K562 (cell line): ENCODE measurements around the gene KIF26A. TPM values are rescaled to one million over a fixed set of nuclear protein-coding genes. Genes with fewer than 3 reads are reported as not detected.
A peak's percentile ranks its signal among the peaks of the same experiment; 100 is the strongest.

Experiments used
- ATAC-seq: fragments of 200-7000 bp; cut with Tn5 transposase; 3 replicates; pipeline ENCODE4 v1.9.1; 2020; ENCODE audit warnings: moderate library complexity
- BruUV-seq: library from RNA; stranded (reverse); fragments of 400-500 nt; replicated peaks from 2 replicates; lab custom pipeline; 2021; lab: Mats Ljungman, UMichigan
- CTCF ChIA-PET: fragments of 300-600 bp; formaldehyde crosslinking; extraction: SDS; loops from one replicate; lab custom pipeline; 2021; ENCODE audit warnings: low intra/inter-chr PET ratio; lab: Yijun Ruan, JAX
- POLR2A ChIA-PET: fragments of 300-600, 350-650 bp; sonication (Branson Sonifier 250); formaldehyde crosslinking; extraction: SDS; loops from one replicate; lab custom pipeline; 2021; ENCODE audit warnings: antibody characterized with exemption, inconsistent platforms; lab: Yijun Ruan, JAX
- DNase-seq, 4 experiments: peaks; one replicate each; pipeline versions ENCODE4 v3.0.0 to v3.0.0-alpha.2; 2011 to 2018; ENCODE audit warnings: low spot score in 3 of 4, mixed read lengths in 3 of 4; ENCODE audit errors: extremely low read depth in 1 of 4
- FAIRE-seq: peaks from 2 replicates; lab custom pipeline; 2011; peaks lifted over from hg19 to GRCh38; lab: Jason Lieb, UNC
- H2AFZ ChIP-seq: 2 replicates; pipeline ENCODE4 v1.6.0; 2011; ENCODE audit warnings: low read depth, low read length, control low read depth, inconsistent platforms
- H3K27ac ChIP-seq: fragments of 200-600 bp; 3 replicates; pipeline ENCODE4 v1.8.0; 2011; ENCODE audit warnings: low read depth, mild to moderate bottlenecking, control low read depth, inconsistent platforms, low read length, moderate library complexity, mixed read lengths; ENCODE audit errors: extremely low read depth
- H3K27me3 ChIP-seq, 2 experiments: fragments of 300-600 bp in 1 of 2; 2 replicates in 1 of 2; 3 replicates in 1 of 2; pipeline versions ENCODE4 v1.6.0 to v1.8.0; 2011; ENCODE audit warnings: inconsistent platforms in 2 of 2, low read length in 2 of 2, mild to moderate bottlenecking in 1 of 2, mixed read lengths in 1 of 2, moderate library complexity in 1 of 2; ENCODE audit not compliant: control insufficient read depth in 2 of 2, insufficient read depth in 2 of 2
- H3K36me3 ChIP-seq: fragments of 300-600 bp; 3 replicates; pipeline ENCODE4 v1.8.0; 2011; ENCODE audit warnings: mild to moderate bottlenecking, low read length, inconsistent platforms; ENCODE audit not compliant: control insufficient read depth, insufficient read depth
- H3K4me1 ChIP-seq, 2 experiments: fragments of 200-600 bp in 1 of 2; replicated peaks in 1 of 2; 2 replicates in 1 of 2; 3 replicates in 1 of 2; pipeline versions ENCODE4 v1.5.1 to v1.8.0; 2011; ENCODE audit warnings: inconsistent platforms in 2 of 2, low read length in 2 of 2, mild to moderate bottlenecking in 1 of 2, mixed read lengths in 1 of 2, moderate library complexity in 1 of 2; ENCODE audit not compliant: control insufficient read depth in 2 of 2, insufficient read depth in 2 of 2
- H3K4me2 ChIP-seq: 2 replicates; pipeline ENCODE4 v1.6.1; 2011; ENCODE audit warnings: low read length, control low read depth, inconsistent platforms, mixed read lengths; ENCODE audit not compliant: insufficient read depth
- H3K4me3 ChIP-seq: fragments of 200-600 bp; sonication (generic), shearing (Covaris generic); 2 replicates; pipeline ENCODE4 v1.5.1; 2016; ENCODE audit warnings: control low read depth, inconsistent platforms
- H3K79me2 ChIP-seq: fragments of 200-600 bp; 3 replicates; pipeline ENCODE4 v1.8.0; 2011; ENCODE audit warnings: low read length, inconsistent platforms; ENCODE audit not compliant: control insufficient read depth, insufficient read depth
- H3K9ac ChIP-seq, 2 experiments: 2 replicates each; pipeline versions ENCODE4 v1.6.0 to v1.6.1; 2011; ENCODE audit warnings: low read depth in 2 of 2, low read length in 2 of 2, control low read depth in 1 of 2, inconsistent platforms in 1 of 2, mild to moderate bottlenecking in 1 of 2, mixed read lengths in 1 of 2; ENCODE audit not compliant: insufficient read depth in 1 of 2
- H3K9me1 ChIP-seq: one replicate; pipeline ENCODE4 v1.6.0; 2011; ENCODE audit warnings: inconsistent platforms, mild to moderate bottlenecking, low read length, moderate library complexity; ENCODE audit not compliant: control insufficient read depth, insufficient read depth
- H3K9me3 ChIP-seq: replicated peaks from 2 replicates; pipeline ENCODE4 v1.5.1; 2011; ENCODE audit warnings: low read depth, low read length, inconsistent platforms; ENCODE audit not compliant: control insufficient read depth, insufficient read depth
- H4K20me1 ChIP-seq: replicated peaks from 2 replicates; pipeline ENCODE4 v1.6.1; 2011; ENCODE audit warnings: low read length, inconsistent platforms, mixed read lengths; ENCODE audit not compliant: control insufficient read depth, insufficient read depth
- NCOA2 ChIP-seq, 2 experiments: fragments of 450-650 bp; IDR thresholded peaks; 2 replicates each; pipeline ENCODE4 v1.6.1; 2018; ENCODE audit warnings: mild to moderate bottlenecking in 2 of 2, moderate library complexity in 1 of 2; ENCODE audit not compliant: partially characterized antibody in 2 of 2
- NFRKB ChIP-seq: fragments of 450-650 bp; IDR thresholded peaks from 2 replicates; pipeline ENCODE4 v1.6.1; 2016; ENCODE audit warnings: low read depth
- WGBS: fragments of 100-300 bp; shearing (Covaris generic); methylation state at CpG from one replicate; pipeline ENCODE4 v1.1.6; 2016; ENCODE audit warnings: low coverage, mixed read lengths; ENCODE audit not compliant: insufficient coverage; ENCODE audit errors: missing lambda C conversion rate; 5-methylcytosine and 5-hydroxymethylcytosine counted together
- in situ Hi-C: fragments of 300-500 bp; cut with MboI; formaldehyde crosslinking; loops from 4 replicates; pipeline ENCODE4 v1.15.0; 2018; ENCODE audit warnings: inconsistent platforms, mixed read lengths
- intact Hi-C: fragments of 100-400 bp; cut with micrococcal nuclease; formaldehyde crosslinking; loops from 2 replicates; pipeline ENCODE4 v1.14.2; 2022
- polyA plus RNA-seq, 8 experiments: library from polyadenylated mRNA; depleted of rRNA in 4 of 8; stranded (reverse) in 5 of 8; unstranded in 3 of 8; fragments of >200 nt; fragmentation: Nextera tagmentation in 2 of 8; fragmentation: Illumina TruSeq in 1 of 8; extraction: Ambion mirVana in 2 of 8; extraction: Trizol in 1 of 8; gene quantifications; 2 replicates each; pipeline versions ENCODE4 v1.2.1 to v1.2.3, GENCODE V29; 2011 to 2014; ENCODE audit warnings: inconsistent platforms in 1 of 8, missing spikeins in 1 of 8
- total RNA-seq, 7 experiments: library from RNA; depleted of rRNA in 6 of 7; stranded (reverse); fragments of >200 nt in 6 of 7; fragmentation: Illumina TruSeq in 2 of 7; extraction: Trizol in 2 of 7; gene quantifications; 2 replicates each; pipeline versions ENCODE4 v1.2.1 to v1.2.3, GENCODE V29; 2011 to 2021; ENCODE audit warnings: low replicate concordance in 1 of 7
- TF ChIP-seq, protein P1 (sequence below): fragments of 450-650 bp; IDR thresholded peaks from 2 replicates; pipeline ENCODE4 v1.6.1; 2018; ENCODE audit not compliant: partially characterized antibody

KIF26A gene
- total and polyA plus RNA-seq, 9 of the 15 experiments (the other 6 are each of a cell fraction or from before 2014, with no cell fraction given), result 0.04 TPM; not detected in 8

DNA sequence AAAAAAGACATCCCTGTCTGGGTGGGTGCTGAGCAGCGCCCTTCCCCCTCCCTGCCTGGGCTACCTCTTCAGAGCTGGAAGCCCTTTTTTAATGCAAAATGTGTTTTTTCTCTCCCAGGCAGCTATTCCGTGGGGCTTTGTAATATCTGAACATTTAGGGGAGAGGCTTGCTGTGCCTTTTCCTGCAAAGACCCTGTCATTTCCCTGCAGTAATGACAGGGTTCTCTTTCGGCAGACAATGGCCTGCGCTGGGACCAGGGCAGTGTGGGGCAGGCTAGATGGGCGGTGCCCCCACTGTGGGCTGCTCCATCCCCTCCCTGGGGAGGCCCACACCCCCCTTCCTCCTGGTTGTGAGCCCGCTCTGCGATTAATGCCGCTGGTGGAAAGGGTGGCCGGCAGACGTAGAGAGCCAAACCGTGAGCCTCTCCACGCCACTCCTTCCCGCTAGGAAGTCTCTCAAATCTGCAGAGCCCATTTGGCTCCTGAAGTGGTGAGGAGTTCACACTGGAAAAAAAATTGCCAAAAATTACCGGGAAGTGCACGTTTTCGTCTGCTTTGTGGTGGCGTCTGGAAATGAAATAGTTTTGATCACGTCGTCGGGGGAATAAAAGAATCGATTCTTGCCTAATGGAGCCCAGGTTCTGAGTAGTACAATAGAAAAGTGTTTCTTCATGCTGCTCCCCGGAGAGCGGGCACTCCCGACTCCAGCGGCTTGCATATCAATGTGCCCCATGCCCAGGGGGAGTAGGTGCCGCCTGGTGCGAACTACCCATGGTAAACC lies 31.5 kb downstream of the KIF26A start:
- TF ChIP-seq NCOA2 (IDR thresholded peaks at IDR 0.05; ENCODE audit: partially characterized antibody in 2 of 2) (no peak), NFRKB (no peak)
- TF ChIP-seq, protein P1, sequence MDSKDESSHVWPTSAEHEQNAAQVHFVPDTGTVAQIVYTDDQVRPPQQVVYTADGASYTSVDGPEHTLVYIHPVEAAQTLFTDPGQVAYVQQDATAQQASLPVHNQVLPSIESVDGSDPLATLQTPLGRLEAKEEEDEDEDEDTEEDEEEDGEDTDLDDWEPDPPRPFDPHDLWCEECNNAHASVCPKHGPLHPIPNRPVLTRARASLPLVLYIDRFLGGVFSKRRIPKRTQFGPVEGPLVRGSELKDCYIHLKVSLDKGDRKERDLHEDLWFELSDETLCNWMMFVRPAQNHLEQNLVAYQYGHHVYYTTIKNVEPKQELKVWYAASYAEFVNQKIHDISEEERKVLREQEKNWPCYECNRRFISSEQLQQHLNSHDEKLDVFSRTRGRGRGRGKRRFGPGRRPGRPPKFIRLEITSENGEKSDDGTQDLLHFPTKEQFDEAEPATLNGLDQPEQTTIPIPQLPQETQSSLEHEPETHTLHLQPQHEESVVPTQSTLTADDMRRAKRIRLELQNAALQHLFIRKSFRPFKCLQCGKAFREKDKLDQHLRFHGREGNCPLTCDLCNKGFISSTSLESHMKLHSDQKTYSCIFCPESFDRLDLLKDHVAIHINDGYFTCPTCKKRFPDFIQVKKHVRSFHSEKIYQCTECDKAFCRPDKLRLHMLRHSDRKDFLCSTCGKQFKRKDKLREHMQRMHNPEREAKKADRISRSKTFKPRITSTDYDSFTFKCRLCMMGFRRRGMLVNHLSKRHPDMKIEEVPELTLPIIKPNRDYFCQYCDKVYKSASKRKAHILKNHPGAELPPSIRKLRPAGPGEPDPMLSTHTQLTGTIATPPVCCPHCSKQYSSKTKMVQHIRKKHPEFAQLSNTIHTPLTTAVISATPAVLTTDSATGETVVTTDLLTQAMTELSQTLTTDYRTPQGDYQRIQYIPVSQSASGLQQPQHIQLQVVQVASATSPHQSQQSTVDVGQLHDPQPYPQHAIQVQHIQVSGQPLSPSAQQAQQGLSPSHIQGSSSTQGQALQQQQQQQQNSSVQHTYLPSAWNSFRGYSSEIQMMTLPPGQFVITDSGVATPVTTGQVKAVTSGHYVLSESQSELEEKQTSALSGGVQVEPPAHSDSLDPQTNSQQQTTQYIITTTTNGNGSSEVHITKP, result peak; percentile 68
- Histone ChIP-seq H3K4me3 (no peak overlapping the region), H3K9me3 (no peaks in the 10 kb centered on the region), H3K4me1 (peaks cover 0 to 8% of the 10 kb centered on the region in 2 experiments; a peak in 1 of 5 replicates), H3K4me2 (no peak overlapping the region), H2AFZ (no peak overlapping the region), H3K36me3 (no peaks in the 10 kb centered on the region), H3K79me2 (no peaks in the 10 kb centered on the region), H3K27ac (no peak overlapping the region), H4K20me1 (peaks cover 11% of the 10 kb centered on the region; the same call in 1 of the 2 replicates), H3K9me1 (no peaks in the 10 kb centered on the region), H3K9ac (no peak overlapping the region), H3K27me3 (peaks cover 0 to 54% of the 10 kb centered on the region in 2 experiments; a peak in 4 of 5 replicates)
- FAIRE-seq (no peak), ATAC-seq (no peak), DNase-seq (no peak)
- ChIA-PET POLR2A (no interaction called here), CTCF (no interaction called here)
- intact Hi-C loops (no loop called here), in situ Hi-C loops (no loop called here)
- WGBS, result 8% methylated on average over 17 of the region's 27 CpGs
- no TSS peak for BruUV-seq
